ENCODE measurements around the gene ZNRF1. TPM values are rescaled to one million over a fixed set of nuclear protein-coding genes. Genes with fewer than 3 reads are reported as not detected.

Gene ZNRF1
- total and polyA plus RNA-seq, 2 of the 13 experiments (the other 11 are each of a cell fraction or from before 2014, with no cell fraction given) = 43.9 to 58.7 TPM

DNA sequence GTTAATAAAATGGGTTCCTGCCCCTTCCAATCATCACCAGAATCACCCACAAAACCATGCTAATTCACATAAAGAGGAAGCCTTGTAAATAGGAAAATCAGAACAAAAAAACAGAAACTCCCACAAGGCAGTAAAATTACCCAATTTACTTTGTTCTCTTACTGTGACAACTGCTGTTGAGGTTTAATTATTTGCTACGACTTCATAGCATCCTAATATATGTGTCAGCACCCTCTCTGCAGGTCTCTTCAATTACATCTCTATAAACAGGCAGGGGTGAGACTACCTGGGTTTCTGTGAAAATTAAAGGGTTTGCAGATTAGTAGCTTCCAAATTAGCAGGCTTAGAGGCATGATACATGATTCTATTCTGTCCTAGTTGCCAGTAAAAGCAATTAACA, 16.6 kb upstream of the ZNRF1 start:
- intact Hi-C loops (cut with micrococcal nuclease; ENCODE audit: unreplicated experiment) (no loop called here), in situ Hi-C loops (cut with HindIII; ENCODE audit: extremely low pct_ligation_motif_present, low pct_unique_long_range_greater_than_20kb) (no loop called here)
- BruUV-seq (replicated peaks) = no TSS peak
- POLR2A ChIA-PET = interaction anchor here (0.5 to 2.0 kb wide), 3 partner anchors 10 to 105 kb away, joined by 3 to 12 read pairs (median 3); no protein-coding TSS in a partner anchor
- no peak for TF ChIP-seq TMF1 (CRISPR knock-in tag; IDR thresholded peaks at IDR 0.05; ENCODE audit: low read depth)
- TF ChIP-seq, protein P1, sequence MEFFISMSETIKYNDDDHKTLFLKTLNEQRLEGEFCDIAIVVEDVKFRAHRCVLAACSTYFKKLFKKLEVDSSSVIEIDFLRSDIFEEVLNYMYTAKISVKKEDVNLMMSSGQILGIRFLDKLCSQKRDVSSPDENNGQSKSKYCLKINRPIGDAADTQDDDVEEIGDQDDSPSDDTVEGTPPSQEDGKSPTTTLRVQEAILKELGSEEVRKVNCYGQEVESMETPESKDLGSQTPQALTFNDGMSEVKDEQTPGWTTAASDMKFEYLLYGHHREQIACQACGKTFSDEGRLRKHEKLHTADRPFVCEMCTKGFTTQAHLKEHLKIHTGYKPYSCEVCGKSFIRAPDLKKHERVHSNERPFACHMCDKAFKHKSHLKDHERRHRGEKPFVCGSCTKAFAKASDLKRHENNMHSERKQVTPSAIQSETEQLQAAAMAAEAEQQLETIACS (CRISPR knock-in tag; IDR thresholded peaks at IDR 0.05) = no peak
- TF ChIP-seq SAP130 (CRISPR knock-in tag; IDR thresholded peaks at IDR 0.05; ENCODE audit: low read depth) = no peak
- no peak for TF ChIP-seq HOXA3 (CRISPR knock-in tag; IDR thresholded peaks at IDR 0.05)
- TF ChIP-seq SP140L (CRISPR knock-in tag; IDR thresholded peaks at IDR 0.05; ENCODE audit: borderline replicate concordance) = no peak
- TF ChIP-seq JUNB (CRISPR knock-in tag; IDR thresholded peaks at IDR 0.05; ENCODE audit: borderline replicate concordance) = no peak
- no peak for TF ChIP-seq SRF (IDR thresholded peaks at IDR 0.05; ENCODE audit: low read depth, low read length)
- TF ChIP-seq, protein P2, sequence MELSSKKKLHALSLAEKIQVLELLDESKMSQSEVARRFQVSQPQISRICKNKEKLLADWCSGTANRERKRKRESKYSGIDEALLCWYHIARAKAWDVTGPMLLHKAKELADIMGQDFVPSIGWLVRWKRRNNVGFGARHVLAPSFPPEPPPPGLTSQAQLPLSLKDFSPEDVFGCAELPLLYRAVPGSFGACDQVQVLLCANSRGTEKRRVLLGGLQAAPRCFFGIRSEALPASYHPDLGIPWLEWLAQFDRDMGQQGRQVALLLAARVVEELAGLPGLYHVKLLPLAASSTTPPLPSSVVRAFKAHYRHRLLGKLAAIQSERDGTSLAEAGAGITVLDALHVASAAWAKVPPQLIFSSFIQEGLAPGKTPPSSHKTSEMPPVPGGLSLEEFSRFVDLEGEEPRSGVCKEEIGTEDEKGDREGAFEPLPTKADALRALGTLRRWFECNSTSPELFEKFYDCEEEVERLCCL (CRISPR knock-in tag; IDR thresholded peaks at IDR 0.05; ENCODE audit: borderline replicate concordance) = no peak
- no peak for TF ChIP-seq ZNF138 (CRISPR knock-in tag; IDR thresholded peaks at IDR 0.05; ENCODE audit: low read depth)
- CTCF ChIA-PET (ENCODE audit: low intra/inter-chr PET ratio, low total read pairs) = no interaction called here
- no peak for ATAC-seq
- Histone ChIP-seq H3K27ac (ENCODE audit: extremely low read length, insufficient read depth, low read length) (peak overlapping the region; percentile 13), H3K9me3 (ENCODE audit: low read length) (no peaks in the 10 kb centered on the region), H3K27me3 (ENCODE audit: control insufficient read depth in 1 of 2, insufficient read depth in 2 of 2, low read length in 2 of 2) (no peaks in the 10 kb centered on the region; a peak in 1 of 5 replicates), H3K4me1 (ENCODE audit: insufficient read depth, low read length) (peaks cover 44% of the 10 kb centered on the region), H4K20me1 (ENCODE audit: insufficient read depth, low read length) (peaks cover 7% of the 10 kb centered on the region), H3K9ac (ENCODE audit: insufficient read depth, low read depth, low read length) (0 out of 2 replicates have a peak overlapping the region, but pooled peaks have one; percentile 6), H3K4me2 (ENCODE audit: low read depth, low read length) (peak overlapping the region; percentile 98), H3K4me3 (replicated peaks in 1 of 3; ENCODE audit: insufficient read depth in 1 of 3, low read depth in 2 of 3, low read length in 3 of 3) (peak overlapping the region in 2 of 3 experiments; percentile 1 to 11; a peak in 1 of 6 replicates), H3K36me3 (replicated peaks in 1 of 2; ENCODE audit: control insufficient read depth in 1 of 2, insufficient read depth in 2 of 2, low read length in 2 of 2) (peaks cover 5 to 17% of the 10 kb centered on the region in 2 experiments; a peak in 4 of 5 replicates), H2AFZ (ENCODE audit: low read length) (no peak overlapping the region), H3K79me2 (ENCODE audit: insufficient read depth, low read length) (peaks cover 60% of the 10 kb centered on the region)
- 100% methylated on average over 1 of the region's 1 CpG for WGBS (ENCODE audit: low lambda C conversion rate)
- no peak for FAIRE-seq
- DNase-seq (ENCODE audit: low spot score) = no peak

All from HepG2 (cell line).